Astrocyte of the spinal cord (primary cell): ENCODE data around the gene TPST1.
"Not testable (repeated sequence)": the region's sequence is repeated elsewhere in the genome, so short reads cannot be mapped to it uniquely, and the experiment has no call there.

ENCODE experiments used
- DNase-seq: peaks from one replicate; pipeline ENCODE4 v3.0.0; 2011; ENCODE audit warnings: low read depth, low spot score
- H3K4me3 ChIP-seq: 2 replicates; pipeline ENCODE4 v1.5.1; 2011; ENCODE audit warnings: low read depth, mild to moderate bottlenecking, low read length, moderate library complexity
- in situ Hi-C: cut with HindIII; loops from 2 replicates; pipeline ENCODE4 v1.10.0; 2017; ENCODE audit warnings: low sequenced_read_pairs
- TF ChIP-seq, protein P1 (sequence below): IDR thresholded peaks from 2 replicates; pipeline ENCODE4 v1.5.1; 2012; ENCODE audit warnings: low read depth, mild to moderate bottlenecking, low read length, inconsistent platforms

TPST1 gene

DNA sequence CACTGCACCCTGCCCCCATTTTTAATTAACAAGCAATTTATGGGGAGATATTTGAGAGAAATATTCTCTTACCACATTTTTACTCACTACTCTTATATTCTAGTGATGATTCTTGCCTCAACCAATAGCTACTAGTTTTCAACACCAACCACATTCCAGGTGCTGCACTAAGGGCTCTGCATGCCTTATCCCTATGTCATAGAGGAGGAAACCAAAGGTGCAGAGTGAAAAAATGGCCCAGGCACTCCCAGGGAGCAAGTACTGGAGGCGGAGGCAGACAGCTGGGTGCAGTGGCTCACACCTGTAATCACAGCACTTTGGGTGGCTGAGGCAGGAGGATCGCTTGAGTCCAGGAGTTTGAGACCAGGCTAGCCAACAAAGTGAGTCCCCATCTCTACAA, 35.5 kb upstream of the TPST1 start:
- no peak for DNase-seq
- in situ Hi-C loops = no loop called here

DNA sequence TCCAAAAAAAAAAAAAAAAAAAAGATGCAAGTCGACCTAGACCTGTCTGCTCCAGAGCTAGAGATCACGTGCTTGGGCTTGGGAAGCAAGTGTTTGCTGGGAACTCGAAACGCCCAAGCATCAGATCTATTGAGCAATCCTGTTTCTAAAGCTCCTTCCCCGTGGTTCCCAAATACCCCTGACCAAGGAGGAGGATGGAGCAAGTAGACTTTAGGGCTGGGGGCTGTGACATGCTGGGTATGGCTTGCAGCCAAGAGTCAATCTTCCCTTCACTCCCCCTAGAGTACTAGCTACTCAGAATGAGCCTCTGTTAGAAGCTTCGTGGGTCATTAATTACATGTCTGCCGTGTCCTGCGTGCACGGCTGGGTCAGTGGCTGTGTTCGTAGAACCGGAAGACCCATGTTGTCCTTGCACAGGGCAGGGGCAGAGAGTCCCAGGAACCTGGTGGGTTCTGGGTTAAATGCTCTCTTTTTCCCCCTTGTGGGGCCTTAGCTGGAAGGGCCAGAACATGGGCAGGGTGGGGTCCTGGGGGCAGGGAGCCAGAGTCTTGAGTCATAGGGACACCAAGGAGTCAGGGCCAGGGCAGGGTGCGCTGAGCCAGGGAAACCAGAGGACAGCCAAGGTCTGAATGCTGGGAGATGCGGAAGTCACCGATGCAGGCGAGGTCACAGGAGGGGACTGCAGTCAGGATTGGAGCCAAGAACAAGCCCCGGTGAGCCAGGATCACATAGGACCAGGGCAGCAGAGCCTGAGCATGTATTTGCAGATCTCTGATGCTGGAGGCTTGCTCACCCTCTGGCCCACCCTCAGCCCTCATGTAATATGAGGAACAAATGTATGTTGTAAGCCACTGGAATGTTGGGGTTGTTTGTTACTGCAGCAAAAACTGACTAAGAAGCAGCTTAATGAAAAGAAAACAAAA, 34.6 kb upstream of the TPST1 start:
- in situ Hi-C loops = no loop called here
- TF ChIP-seq, protein P1, sequence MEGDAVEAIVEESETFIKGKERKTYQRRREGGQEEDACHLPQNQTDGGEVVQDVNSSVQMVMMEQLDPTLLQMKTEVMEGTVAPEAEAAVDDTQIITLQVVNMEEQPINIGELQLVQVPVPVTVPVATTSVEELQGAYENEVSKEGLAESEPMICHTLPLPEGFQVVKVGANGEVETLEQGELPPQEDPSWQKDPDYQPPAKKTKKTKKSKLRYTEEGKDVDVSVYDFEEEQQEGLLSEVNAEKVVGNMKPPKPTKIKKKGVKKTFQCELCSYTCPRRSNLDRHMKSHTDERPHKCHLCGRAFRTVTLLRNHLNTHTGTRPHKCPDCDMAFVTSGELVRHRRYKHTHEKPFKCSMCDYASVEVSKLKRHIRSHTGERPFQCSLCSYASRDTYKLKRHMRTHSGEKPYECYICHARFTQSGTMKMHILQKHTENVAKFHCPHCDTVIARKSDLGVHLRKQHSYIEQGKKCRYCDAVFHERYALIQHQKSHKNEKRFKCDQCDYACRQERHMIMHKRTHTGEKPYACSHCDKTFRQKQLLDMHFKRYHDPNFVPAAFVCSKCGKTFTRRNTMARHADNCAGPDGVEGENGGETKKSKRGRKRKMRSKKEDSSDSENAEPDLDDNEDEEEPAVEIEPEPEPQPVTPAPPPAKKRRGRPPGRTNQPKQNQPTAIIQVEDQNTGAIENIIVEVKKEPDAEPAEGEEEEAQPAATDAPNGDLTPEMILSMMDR = no peak
- H3K4me3 ChIP-seq = no peak overlapping the region
- no peak for DNase-seq

More for the DNA sequence above, 35.5 kb upstream of the TPST1 start:
- TF ChIP-seq, protein P1 = no peak
- no peak overlapping the region for H3K4me3 ChIP-seq

DNA sequence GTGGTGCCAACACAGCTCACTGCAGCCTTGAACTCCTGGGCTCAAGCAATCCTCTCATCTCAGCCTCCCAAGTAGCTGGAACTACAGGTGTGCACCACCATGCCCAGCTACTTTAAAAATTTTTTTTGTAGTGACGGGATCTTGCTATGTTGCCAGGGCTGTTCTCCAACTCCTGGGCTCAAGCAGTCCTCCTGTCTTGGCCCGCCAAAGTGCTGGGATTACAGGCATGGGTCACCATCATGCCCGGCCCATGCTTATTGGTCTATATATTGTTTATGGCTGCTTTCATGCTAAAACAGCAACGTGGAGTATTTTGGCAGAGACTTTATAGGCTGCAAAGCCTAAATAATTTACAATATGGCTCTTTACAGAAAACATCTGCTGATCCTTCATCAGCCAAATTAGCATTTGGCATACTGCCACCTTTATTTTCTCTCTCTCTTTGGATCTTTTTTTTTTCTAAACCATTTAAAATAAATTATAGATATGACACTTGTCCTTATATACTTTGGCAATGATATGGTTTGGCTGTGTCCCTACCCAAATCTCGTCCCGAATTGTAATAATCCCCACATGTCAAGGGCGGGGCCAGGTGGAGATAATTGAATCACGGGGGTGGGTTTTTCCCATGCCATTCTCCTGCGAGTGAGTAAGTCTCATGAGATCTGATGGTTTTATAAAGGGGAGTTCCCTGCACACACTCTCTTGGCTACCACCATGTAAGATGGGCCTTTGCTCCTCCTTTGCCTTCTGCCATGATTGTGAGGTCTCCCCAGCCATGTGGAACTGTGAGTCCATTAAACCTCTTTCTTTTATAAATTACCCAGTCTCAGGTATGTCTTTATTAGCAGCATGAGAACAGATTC, 32.4 kb upstream of the TPST1 start:
- H3K4me3 ChIP-seq, DNase-seq, in situ Hi-C loops: not testable (repeated sequence)

DNA sequence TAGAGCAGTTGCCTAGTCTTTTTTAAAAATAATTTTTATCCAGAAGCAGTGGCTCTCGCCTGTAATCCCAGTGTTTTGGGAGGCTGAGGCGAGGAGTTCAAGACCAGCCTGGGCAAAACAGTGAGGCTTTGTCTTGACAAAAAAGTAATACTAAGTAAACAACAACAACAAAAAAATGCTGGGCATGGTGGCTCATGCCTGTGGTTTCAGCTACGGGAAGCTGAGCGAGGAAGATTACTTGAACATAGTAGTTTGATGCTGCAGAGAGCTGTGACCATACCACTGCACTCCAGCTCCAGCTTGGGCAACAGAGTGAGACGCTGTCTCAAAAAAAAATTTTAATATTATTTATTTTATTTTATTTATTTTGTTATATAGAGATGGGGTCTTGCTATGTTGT, 31.3 kb upstream of the TPST1 start:
- no peak overlapping the region for H3K4me3 ChIP-seq
- no peak for DNase-seq
- TF ChIP-seq, protein P1 = no peak
- in situ Hi-C loops = no loop called here

DNA sequence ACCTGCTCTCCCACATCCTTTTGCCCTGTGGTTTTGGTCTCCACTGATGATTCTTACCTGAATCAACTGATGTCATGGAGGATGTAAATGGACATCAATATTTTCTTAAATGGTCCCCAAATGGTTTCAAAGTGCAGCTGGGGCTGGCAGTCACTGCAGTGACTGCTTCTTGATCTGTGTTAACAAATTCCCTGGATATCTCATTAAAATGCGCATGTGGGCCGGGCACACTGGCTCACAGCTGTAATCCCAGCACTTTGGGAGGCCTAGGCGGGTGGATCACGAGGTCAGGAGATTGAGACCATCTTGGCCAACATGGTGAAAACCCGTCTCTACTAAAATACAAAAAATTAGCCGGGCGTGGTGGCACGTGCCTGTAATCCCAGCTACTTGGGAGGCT, 30.1 kb upstream of the TPST1 start:
- DNase-seq, in situ Hi-C loops, H3K4me3 ChIP-seq: not testable (repeated sequence)

DNA sequence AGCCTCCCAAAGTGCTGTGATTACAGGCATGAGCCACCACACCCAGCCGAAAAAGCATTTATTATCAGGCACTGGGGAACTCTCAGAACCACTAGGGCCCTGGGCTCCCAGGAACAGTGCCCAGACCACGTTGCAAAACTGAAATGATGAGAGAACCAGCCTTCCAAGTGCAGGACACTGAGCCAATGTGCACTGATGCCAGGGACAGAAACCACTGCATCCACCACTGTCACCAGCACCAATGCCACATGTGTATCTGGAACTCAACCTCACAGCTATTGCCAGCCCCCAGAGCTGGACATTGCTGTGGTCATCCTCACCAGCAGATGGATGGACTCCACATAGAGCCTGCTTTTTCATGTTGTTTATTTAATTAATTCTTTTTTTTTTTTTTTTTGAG, 28.2 kb upstream of the TPST1 start:
- TF ChIP-seq, protein P1 = no peak
- DNase-seq = no peak
- in situ Hi-C loops = no loop called here
- no peak overlapping the region for H3K4me3 ChIP-seq

DNA sequence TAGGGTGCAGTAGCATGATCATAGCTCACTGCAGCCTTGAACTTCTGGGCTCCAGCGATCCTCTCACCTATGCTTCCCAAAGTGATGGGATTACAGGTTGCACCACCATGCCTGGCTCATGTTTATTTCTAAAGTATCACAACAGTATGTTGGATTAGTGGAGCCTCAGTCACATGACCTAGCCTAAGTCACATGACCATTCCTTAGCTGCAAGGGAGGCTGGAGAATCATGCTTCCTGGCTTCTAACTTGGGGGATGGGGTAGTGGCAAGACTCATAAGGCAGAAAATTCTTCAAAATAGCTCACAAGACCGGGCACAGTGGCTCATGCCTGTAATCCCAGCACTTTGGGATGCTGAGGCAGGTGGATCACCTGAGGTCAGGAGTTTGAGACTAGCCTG, 26.9 kb upstream of the TPST1 start:
- no peak for DNase-seq
- no peak overlapping the region for H3K4me3 ChIP-seq
- in situ Hi-C loops = no loop called here
- TF ChIP-seq, protein P1 = no peak
